RWPE2 (cell line): Measurements from ENCODE around the gene RASL10A.

Source experiments
- ATAC-seq: fragments of 200-7000 bp; cut with Tn5 transposase; 3 replicates; pipeline ENCODE4 v1.9.1; 2021; ENCODE audit warnings: low read depth
- DNase-seq: peaks from one replicate; pipeline ENCODE4 v3.0.0-alpha.2; 2020; ENCODE audit warnings: low spot score
- H3K27ac ChIP-seq: fragments of 450-650 bp; 2 replicates; pipeline ENCODE4 v1.5.1; 2017; ENCODE audit warnings: mild to moderate bottlenecking; ENCODE audit not compliant: poor library complexity, severe bottlenecking
- H3K27me3 ChIP-seq: fragments of 250-450 bp; sonication (Bioruptor Pico); 2 replicates; pipeline ENCODE4 v1.5.1; 2021; ENCODE audit warnings: mild to moderate bottlenecking, moderate library complexity; ENCODE audit not compliant: insufficient read depth, poor library complexity, severe bottlenecking
- H3K36me3 ChIP-seq: fragments of 250-450 bp; sonication (Bioruptor Pico); 2 replicates; pipeline ENCODE4 v1.5.1; 2020; ENCODE audit warnings: low read depth, mild to moderate bottlenecking, moderate library complexity
- H3K4me1 ChIP-seq: fragments of 250-450 bp; sonication (Bioruptor Pico); 2 replicates; pipeline ENCODE4 v1.5.1; 2021; ENCODE audit warnings: mild to moderate bottlenecking, moderate library complexity; ENCODE audit not compliant: insufficient read depth, poor library complexity, severe bottlenecking
- H3K4me3 ChIP-seq: fragments of 250-450 bp; sonication (Bioruptor Pico); 2 replicates; pipeline ENCODE4 v1.5.1; 2021; ENCODE audit warnings: mild to moderate bottlenecking, moderate library complexity; ENCODE audit not compliant: severe bottlenecking
- H3K9me3 ChIP-seq: fragments of 250-450 bp; sonication (Bioruptor Pico); 2 replicates; pipeline ENCODE4 v1.5.1; 2021; ENCODE audit warnings: mild to moderate bottlenecking, moderate library complexity; ENCODE audit not compliant: severe bottlenecking
- TF ChIP-seq, protein P1 (sequence below): fragments of 450-650 bp; IDR thresholded peaks from one replicate; pipeline ENCODE4 v1.5.1; 2017; ENCODE audit warnings: mild to moderate bottlenecking, moderate library complexity; ENCODE audit not compliant: poor library complexity, severe bottlenecking

The RASL10A gene

DNA sequence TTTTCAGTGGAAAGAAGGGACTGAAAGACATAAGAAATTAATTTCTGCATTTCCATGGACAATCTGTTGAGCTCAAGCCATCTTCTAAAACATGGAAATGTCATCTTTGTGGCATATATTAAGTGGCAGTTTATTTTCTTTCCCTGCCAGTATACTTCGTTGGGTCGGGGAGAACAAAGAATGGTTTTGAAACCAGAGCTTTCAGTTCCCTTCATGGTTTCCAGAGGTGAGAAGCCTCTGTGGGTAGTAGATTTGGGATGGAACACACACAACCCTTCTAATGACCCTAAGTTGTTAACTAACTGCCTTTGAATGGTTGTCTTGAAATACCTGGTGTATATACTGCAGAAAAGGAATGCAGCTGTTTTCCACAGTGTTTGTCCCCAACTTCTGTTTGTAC, 26.7 kb downstream of the RASL10A start:
- Histone ChIP-seq H3K36me3 (peaks cover 100% of the 10 kb centered on the region), H3K9me3 (no peaks in the 10 kb centered on the region)

DNA sequence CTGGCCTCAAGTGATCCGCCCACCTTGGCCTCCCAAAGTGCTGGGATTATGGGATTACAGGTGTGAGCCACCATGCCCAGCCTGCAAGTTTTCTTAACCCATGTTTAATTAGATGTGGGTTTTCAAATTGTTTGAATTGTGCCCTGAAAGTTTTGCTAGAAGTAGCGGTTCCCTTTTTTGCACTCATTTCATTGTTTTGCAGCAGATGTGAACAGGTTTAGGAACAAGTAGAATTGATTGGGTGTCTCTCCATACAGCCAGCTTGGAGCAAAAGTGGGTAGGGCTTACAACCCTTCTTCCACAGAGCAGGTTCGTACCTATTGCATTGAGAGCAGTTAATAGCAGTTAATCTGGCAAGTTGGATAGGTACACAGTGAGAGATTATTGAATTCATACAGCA, 31.3 kb downstream of the RASL10A start:
- no peak for DNase-seq
- H3K27me3 ChIP-seq, result no peaks in the 10 kb centered on the region
- no peaks in the 10 kb centered on the region for H3K4me1 ChIP-seq
- no peak for ATAC-seq
- H3K36me3 ChIP-seq, result peaks cover 98% of the 10 kb centered on the region
- TF ChIP-seq, protein P1, sequence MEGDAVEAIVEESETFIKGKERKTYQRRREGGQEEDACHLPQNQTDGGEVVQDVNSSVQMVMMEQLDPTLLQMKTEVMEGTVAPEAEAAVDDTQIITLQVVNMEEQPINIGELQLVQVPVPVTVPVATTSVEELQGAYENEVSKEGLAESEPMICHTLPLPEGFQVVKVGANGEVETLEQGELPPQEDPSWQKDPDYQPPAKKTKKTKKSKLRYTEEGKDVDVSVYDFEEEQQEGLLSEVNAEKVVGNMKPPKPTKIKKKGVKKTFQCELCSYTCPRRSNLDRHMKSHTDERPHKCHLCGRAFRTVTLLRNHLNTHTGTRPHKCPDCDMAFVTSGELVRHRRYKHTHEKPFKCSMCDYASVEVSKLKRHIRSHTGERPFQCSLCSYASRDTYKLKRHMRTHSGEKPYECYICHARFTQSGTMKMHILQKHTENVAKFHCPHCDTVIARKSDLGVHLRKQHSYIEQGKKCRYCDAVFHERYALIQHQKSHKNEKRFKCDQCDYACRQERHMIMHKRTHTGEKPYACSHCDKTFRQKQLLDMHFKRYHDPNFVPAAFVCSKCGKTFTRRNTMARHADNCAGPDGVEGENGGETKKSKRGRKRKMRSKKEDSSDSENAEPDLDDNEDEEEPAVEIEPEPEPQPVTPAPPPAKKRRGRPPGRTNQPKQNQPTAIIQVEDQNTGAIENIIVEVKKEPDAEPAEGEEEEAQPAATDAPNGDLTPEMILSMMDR, result no peak
- no peak overlapping the region for H3K4me3 ChIP-seq
- no peaks in the 10 kb centered on the region for H3K9me3 ChIP-seq
- H3K27ac ChIP-seq, result no peak overlapping the region

More for the DNA sequence above, 26.7 kb downstream of the RASL10A start:
- H3K4me1 ChIP-seq, result no peaks in the 10 kb centered on the region
- H3K27ac ChIP-seq, result no peak overlapping the region
- TF ChIP-seq, protein P1, result no peak
- H3K4me3 ChIP-seq, result no peak overlapping the region
- ATAC-seq (no peak), DNase-seq (no peak)
- no peaks in the 10 kb centered on the region for H3K27me3 ChIP-seq

DNA sequence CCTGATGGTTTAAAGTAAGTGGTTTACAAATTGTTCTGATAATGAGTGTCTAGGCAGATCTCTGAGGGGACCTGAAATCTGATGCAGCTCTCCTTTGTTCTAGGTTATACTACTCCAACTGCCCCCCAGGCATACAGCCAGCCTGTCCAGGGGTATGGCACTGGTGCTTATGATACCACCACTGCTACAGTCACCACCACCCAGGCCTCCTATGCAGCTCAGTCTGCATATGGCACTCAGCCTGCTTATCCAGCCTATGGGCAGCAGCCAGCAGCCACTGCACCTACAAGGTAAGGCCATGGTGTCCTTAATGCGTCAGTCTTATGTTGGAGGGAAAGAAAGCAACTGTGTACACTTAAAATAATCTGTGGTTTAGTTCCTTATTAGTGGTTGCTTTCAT, 37.6 kb downstream of the RASL10A start:
- H3K36me3 ChIP-seq, result peaks cover 98% of the 10 kb centered on the region
- ATAC-seq, result no peak
- H3K4me3 ChIP-seq, result no peak overlapping the region
- H3K9me3 ChIP-seq, result no peaks in the 10 kb centered on the region
- H3K27me3 ChIP-seq, result no peaks in the 10 kb centered on the region
- H3K27ac ChIP-seq, result no peak overlapping the region
- no peaks in the 10 kb centered on the region for H3K4me1 ChIP-seq
- TF ChIP-seq, protein P1, result no peak
- no peak for DNase-seq

DNA sequence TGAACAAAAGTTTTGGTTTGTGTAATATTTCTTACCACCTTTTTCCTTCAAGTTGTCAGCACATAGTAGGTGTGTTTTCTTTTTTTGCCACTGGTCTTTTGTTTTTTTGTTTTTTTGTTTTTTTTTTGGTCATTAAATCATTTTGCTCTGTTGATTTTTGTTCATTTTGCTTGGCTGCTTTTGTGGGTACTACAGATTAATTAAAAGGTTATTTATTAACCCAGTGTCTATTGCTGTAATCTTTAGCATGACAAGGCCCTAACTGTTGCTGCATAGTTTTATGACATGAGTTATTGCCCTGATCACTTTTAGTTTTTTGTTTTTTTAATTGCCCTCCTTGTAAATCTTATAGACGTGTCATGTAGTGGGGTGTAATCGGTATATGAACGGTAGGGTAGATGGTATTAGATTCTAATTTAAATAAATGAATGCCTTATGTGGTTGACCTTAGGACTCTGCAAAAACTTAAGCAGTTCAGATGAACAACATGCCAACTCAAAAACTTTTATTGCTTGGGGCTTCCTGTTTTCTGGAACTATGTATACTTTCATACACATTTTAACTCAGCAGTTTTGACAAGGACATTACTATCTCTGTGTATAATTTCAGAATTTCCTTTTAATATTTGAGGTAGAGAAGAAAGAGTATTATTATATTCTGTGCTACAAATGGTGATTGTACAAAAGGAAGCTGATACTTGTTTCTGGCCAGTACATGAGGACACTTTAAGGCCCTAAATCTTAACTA, 39.5 kb downstream of the RASL10A start:
- Histone ChIP-seq H3K27ac (no peak overlapping the region), H3K9me3 (no peaks in the 10 kb centered on the region), H3K4me1 (peaks cover 6% of the 10 kb centered on the region), H3K4me3 (no peak overlapping the region), H3K27me3 (no peaks in the 10 kb centered on the region), H3K36me3 (peaks cover 98% of the 10 kb centered on the region)
- DNase-seq (no peak), ATAC-seq (no peak)
- TF ChIP-seq, protein P1, result no peak

DNA sequence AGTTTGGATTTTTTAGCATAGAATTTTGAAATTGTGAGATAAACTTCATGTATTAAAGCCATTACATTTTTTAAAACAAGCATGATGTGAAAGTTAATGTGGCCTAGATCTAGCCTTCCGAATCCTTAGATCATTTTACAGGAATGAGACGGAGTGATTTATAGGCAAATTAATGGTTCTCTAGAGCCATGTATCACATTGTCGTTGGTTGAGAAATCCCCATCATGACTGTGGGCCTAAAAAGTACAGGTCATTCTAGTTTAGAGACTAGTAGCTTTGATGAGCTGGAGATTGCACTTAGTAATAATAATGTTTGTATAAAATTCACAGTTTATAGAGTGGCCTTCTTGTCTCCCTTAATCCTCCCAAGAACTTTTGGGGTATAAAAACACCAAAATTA, 40.3 kb downstream of the RASL10A start:
- Histone ChIP-seq H3K4me3 (no peak overlapping the region), H3K4me1 (peaks cover 15% of the 10 kb centered on the region), H3K27me3 (no peaks in the 10 kb centered on the region), H3K27ac (no peak overlapping the region), H3K36me3 (peaks cover 100% of the 10 kb centered on the region), H3K9me3 (no peaks in the 10 kb centered on the region)
- DNase-seq (no peak), ATAC-seq (no peak)
- TF ChIP-seq, protein P1, result no peak
